Adrenal gland (tissue), 5 donors: ENCODE results near the gene KRT14.

ENCODE experiments used
- POLR2A ChIP-seq, 2 donors: fragments of 450-650 bp; IDR thresholded peaks; one replicate each; pipeline ENCODE4 v1.6.1; 2017; ENCODE audit warnings: antibody characterized with exemption in 2 of 2, mild to moderate bottlenecking in 2 of 2, moderate library complexity in 1 of 2
- TF ChIP-seq, protein P1 (sequence below), 6 experiments: fragments of 450-650 bp in 4 of 6; fragments of 200-600 bp in 2 of 6; sonication (generic) in 1 of 6; IDR thresholded peaks; 1 replicate in 5 of 6; 2 replicates in 1 of 6; pipeline versions ENCODE4 v1.5.1 to v1.8.0; 2016 to 2021; ENCODE audit warnings: antibody characterized with exemption in 6 of 6, mild to moderate bottlenecking in 2 of 6, moderate library complexity in 1 of 6
- donor health status: DM: no; HTN: no; CAD: no.

DNA sequence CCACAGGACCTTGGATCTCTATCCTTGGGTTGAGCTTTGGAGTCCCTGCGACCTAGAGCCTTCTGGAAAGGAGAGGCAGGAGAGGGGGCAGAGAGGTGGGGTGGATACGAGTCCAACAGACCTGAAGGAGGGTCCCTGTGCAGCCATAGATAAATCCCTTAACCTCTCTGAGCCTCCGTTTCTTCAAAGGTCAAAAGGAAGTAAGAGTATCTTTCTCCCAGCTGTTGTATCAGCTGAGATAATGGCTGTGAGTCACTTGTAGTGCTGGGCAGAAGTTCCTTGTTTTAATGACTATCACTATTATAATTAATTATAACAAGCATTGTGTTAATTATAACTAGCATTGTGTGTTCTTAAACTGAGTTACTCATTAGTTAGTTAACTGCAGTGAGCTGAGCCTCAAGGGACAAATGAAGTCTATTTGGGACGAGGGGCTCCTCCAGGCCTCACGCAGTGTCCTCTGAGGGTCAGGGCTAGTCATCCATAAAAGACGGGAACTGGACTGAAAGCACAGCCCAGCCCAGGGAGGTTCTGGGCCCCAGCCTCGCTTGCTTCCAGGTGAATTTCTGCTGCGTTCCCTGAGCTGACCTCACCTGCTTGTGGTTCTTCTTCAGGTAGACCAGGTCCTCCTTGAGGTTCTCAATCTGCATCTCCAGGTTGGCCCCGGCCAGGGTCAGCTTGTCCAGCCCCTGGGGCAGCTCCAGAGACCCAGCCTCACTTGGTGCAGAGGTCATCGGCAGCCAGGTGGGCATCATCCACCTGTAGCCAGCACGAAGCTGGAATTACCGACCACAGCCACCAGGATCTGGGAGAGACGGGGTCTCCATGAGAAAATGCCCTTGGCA, 43.4 kb upstream of the KRT14 start:
- TF ChIP-seq, protein P1, sequence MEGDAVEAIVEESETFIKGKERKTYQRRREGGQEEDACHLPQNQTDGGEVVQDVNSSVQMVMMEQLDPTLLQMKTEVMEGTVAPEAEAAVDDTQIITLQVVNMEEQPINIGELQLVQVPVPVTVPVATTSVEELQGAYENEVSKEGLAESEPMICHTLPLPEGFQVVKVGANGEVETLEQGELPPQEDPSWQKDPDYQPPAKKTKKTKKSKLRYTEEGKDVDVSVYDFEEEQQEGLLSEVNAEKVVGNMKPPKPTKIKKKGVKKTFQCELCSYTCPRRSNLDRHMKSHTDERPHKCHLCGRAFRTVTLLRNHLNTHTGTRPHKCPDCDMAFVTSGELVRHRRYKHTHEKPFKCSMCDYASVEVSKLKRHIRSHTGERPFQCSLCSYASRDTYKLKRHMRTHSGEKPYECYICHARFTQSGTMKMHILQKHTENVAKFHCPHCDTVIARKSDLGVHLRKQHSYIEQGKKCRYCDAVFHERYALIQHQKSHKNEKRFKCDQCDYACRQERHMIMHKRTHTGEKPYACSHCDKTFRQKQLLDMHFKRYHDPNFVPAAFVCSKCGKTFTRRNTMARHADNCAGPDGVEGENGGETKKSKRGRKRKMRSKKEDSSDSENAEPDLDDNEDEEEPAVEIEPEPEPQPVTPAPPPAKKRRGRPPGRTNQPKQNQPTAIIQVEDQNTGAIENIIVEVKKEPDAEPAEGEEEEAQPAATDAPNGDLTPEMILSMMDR (IDR thresholded peaks at IDR 0.05): no peak
- TF ChIP-seq POLR2A (IDR thresholded peaks at IDR 0.05): no peak
